Body of pancreas (tissue), 4 donors: Measurements from ENCODE around the gene M6PR.

Experiments
- CTCF ChIP-seq, 7 experiments: fragments of 450-650 bp in 4 of 7; fragments of 200-600 bp in 3 of 7; sonication (generic) in 3 of 7; IDR thresholded peaks; one replicate each; pipeline ENCODE4 v1.5.1; 2016 to 2019; ENCODE audit warnings: antibody characterized with exemption in 7 of 7
- POLR2A ChIP-seq, 3 donors: fragments of 450-650 bp; IDR thresholded peaks; one replicate each; pipeline ENCODE4 v1.6.1; 2016; ENCODE audit warnings: antibody characterized with exemption in 3 of 3, mild to moderate bottlenecking in 2 of 3

- TF ChIP-seq POLR2A (IDR thresholded peaks at IDR 0.05), result no peak
- TF ChIP-seq CTCF (IDR thresholded peaks at IDR 0.05), result no peak
Observed at GRCh38 chr12:8891976-8892375, 57.5 kb downstream of the M6PR start.
